ENCODE results near the gene PLD2. TPM values are rescaled to one million over a fixed set of nuclear protein-coding genes. Genes with fewer than 3 reads are reported as not detected.

The PLD2 gene
- total and polyA plus RNA-seq, 2 donors (not counting 1 experiment from before 2014, with no cell fraction given): 53.1 to 69.2 TPM

DNA sequence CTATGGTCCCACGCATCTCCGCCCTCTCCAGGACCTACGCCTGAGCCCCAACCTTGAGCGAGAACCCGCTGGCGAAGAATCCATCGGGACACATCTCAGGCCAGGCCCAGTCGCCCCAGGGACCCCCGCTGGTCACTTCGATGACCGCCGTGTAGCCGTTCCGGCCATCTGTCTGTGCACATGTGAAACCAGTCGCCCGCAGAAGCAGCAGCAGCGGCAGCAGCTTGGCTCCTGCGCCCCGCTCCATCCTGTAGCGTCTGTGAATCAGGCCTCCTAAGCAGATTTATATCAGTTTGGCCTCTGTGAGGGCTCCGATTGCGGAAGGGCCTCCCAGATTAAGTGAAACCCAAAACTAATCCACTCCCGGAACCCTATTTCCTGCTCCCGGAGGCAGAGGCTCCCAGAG, 20.8 kb upstream of the PLD2 start, which contains the start of gene VMO1:
Gene VMO1 (minus strand): TSS at position 259 of the 406 bp plus-strand sequence. CDS start 12 bp downstream, at position 247.
- no peaks in the 10 kb centered on the region for H3K36me3 ChIP-seq (replicated peaks in 1 of 2; ENCODE audit: control extremely low read depth in 1 of 2, control insufficient read depth in 1 of 2, extremely low read depth in 1 of 2, insufficient read depth in 2 of 2, low read length in 1 of 2)
- no peak within 1 kb of the TSS for H3K4me3 ChIP-seq (ENCODE audit: control extremely low read depth in 1 of 5, extremely low read depth in 1 of 5, insufficient read depth in 1 of 5, low read depth in 2 of 5, low read length in 4 of 5)
- H2AFZ ChIP-seq (ENCODE audit: insufficient read depth, low read depth, low read length, poor library complexity, severe bottlenecking): peak within 1 kb of the TSS; percentile 42
- CTCF ChIA-PET: interaction anchor here (0.8 to 1.1 kb wide), 2 partner anchors 50 to 95 kb away, joined by 3 read pairs; no protein-coding TSS in a partner anchor
- TF ChIP-seq EZH2 (IDR thresholded peaks at IDR 0.05; ENCODE audit: borderline replicate concordance, insufficient read depth, low read depth, low read length, poor library complexity, severe bottlenecking): no peak
- TF ChIP-seq, protein P1, sequence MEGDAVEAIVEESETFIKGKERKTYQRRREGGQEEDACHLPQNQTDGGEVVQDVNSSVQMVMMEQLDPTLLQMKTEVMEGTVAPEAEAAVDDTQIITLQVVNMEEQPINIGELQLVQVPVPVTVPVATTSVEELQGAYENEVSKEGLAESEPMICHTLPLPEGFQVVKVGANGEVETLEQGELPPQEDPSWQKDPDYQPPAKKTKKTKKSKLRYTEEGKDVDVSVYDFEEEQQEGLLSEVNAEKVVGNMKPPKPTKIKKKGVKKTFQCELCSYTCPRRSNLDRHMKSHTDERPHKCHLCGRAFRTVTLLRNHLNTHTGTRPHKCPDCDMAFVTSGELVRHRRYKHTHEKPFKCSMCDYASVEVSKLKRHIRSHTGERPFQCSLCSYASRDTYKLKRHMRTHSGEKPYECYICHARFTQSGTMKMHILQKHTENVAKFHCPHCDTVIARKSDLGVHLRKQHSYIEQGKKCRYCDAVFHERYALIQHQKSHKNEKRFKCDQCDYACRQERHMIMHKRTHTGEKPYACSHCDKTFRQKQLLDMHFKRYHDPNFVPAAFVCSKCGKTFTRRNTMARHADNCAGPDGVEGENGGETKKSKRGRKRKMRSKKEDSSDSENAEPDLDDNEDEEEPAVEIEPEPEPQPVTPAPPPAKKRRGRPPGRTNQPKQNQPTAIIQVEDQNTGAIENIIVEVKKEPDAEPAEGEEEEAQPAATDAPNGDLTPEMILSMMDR (IDR thresholded peaks at IDR 0.05): no peak
- H3K4me2 ChIP-seq (replicated peaks; ENCODE audit: low read depth, low read length, poor library complexity, severe bottlenecking): peak within 1 kb of the TSS; percentile 57
- H3K27me3 ChIP-seq (replicated peaks in 1 of 4; ENCODE audit: control extremely low read depth in 1 of 4, control insufficient read depth in 3 of 4, insufficient read depth in 4 of 4, low read length in 3 of 4): peaks cover 0 to 70% (median 43%) of the 10 kb centered on the region in 4 experiments
- H3K4me1 Mint-ChIP-seq: peaks cover 29% of the 10 kb centered on the region
- no peaks in the 10 kb centered on the region for H3K9me3 Mint-ChIP-seq (ENCODE audit: insufficient read depth)
- no peak within 1 kb of the TSS for H3K9ac ChIP-seq (ENCODE audit: low read length)
- no peak within 1 kb of the TSS for H3K27ac Mint-ChIP-seq
- WGBS (ENCODE audit: insufficient coverage): 5% methylated on average over 20 of the region's 24 CpGs
- no peak for ATAC-seq (ENCODE audit: low read depth)
- peaks cover 0 to 32% (median 0%) of the 10 kb centered on the region in 3 donors for H3K9me3 ChIP-seq (ENCODE audit: control extremely low read depth in 1 of 3, control insufficient read depth in 2 of 3, insufficient read depth in 1 of 3, low read length in 2 of 3)
- peak within 1 kb of the TSS; percentile 59 for H3K4me3 Mint-ChIP-seq
- peak; percentile 42 for DNase-seq
- intact Hi-C loops (cut with micrococcal nuclease): no loop called here
- no peaks in the 10 kb centered on the region for H3K79me2 ChIP-seq (ENCODE audit: control insufficient read depth, insufficient read depth, low read length)
- POLR2A ChIA-PET: no interaction called here
- no peaks in the 10 kb centered on the region for H4K20me1 ChIP-seq (ENCODE audit: control insufficient read depth, insufficient read depth, low read length, poor library complexity, severe bottlenecking)
- peaks cover 44% of the 10 kb centered on the region for H3K27me3 Mint-ChIP-seq
- H3K4me1 ChIP-seq (ENCODE audit: control insufficient read depth in 2 of 2, insufficient read depth in 2 of 2, low read length in 2 of 2): peaks cover 28 to 34% of the 10 kb centered on the region in 2 donors
- H3K27ac ChIP-seq (ENCODE audit: low read length in 2 of 2): no peak within 1 kb of the TSS

DNA sequence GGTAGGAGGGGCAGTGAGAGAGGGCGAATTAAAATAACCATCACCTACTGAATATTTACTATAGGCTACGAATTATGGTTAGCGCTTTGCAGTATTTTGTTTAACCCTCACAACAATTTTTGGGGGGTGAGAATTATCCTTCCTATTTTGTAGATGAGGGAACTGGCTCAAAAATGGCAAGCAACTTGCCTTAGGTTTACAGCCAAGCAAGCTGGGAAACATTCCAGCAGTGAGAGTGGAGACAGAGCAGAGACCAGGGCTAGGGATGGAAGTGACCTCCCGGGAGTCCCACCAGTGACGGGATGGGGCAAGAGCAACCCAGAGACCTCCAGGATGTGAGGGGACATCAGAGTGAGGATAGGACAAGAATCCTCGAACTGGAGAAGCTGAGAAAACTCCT, 20.4 kb upstream of the PLD2 start:
- Histone ChIP-seq H3K4me2 (replicated peaks; ENCODE audit: low read depth, low read length, poor library complexity, severe bottlenecking) (peak overlapping the region; percentile 57), H3K9ac (ENCODE audit: low read length) (no peak overlapping the region), H3K27me3 (replicated peaks in 1 of 4; ENCODE audit: control extremely low read depth in 1 of 4, control insufficient read depth in 3 of 4, insufficient read depth in 4 of 4, low read length in 3 of 4) (peaks cover 0 to 70% (median 43%) of the 10 kb centered on the region in 4 experiments), H3K79me2 (ENCODE audit: control insufficient read depth, insufficient read depth, low read length) (no peaks in the 10 kb centered on the region), H3K4me3 (ENCODE audit: control extremely low read depth in 1 of 5, extremely low read depth in 1 of 5, insufficient read depth in 1 of 5, low read depth in 2 of 5, low read length in 4 of 5) (no peak overlapping the region), H3K4me1 (ENCODE audit: control insufficient read depth in 2 of 2, insufficient read depth in 2 of 2, low read length in 2 of 2) (peaks cover 28 to 34% of the 10 kb centered on the region in 2 donors), H4K20me1 (ENCODE audit: control insufficient read depth, insufficient read depth, low read length, poor library complexity, severe bottlenecking) (no peaks in the 10 kb centered on the region), H3K36me3 (replicated peaks in 1 of 2; ENCODE audit: control extremely low read depth in 1 of 2, control insufficient read depth in 1 of 2, extremely low read depth in 1 of 2, insufficient read depth in 2 of 2, low read length in 1 of 2) (no peaks in the 10 kb centered on the region), H3K9me3 (ENCODE audit: control extremely low read depth in 1 of 3, control insufficient read depth in 2 of 3, insufficient read depth in 1 of 3, low read length in 2 of 3) (peaks cover 0 to 32% (median 0%) of the 10 kb centered on the region in 3 donors), H2AFZ (ENCODE audit: insufficient read depth, low read depth, low read length, poor library complexity, severe bottlenecking) (peak overlapping the region; percentile 0), H3K27ac (ENCODE audit: low read length in 2 of 2) (no peak overlapping the region)
- Mint-ChIP-seq H3K27me3 (peaks cover 44% of the 10 kb centered on the region), H3K4me3 (no peak overlapping the region), H3K9me3 (ENCODE audit: insufficient read depth) (no peaks in the 10 kb centered on the region), H3K4me1 (peaks cover 30% of the 10 kb centered on the region), H3K27ac (no peak overlapping the region)
- ATAC-seq (ENCODE audit: low read depth) (no peak), DNase-seq (no peak)
- TF ChIP-seq, protein P1 (IDR thresholded peaks at IDR 0.05): no peak
- TF ChIP-seq EZH2 (IDR thresholded peaks at IDR 0.05; ENCODE audit: borderline replicate concordance, insufficient read depth, low read depth, low read length, poor library complexity, severe bottlenecking): no peak
- intact Hi-C loops (cut with micrococcal nuclease): no loop called here
- ChIA-PET POLR2A (no interaction called here), CTCF (interaction anchor here (0.8 to 1.1 kb wide), 2 partner anchors 50 to 95 kb away, joined by 3 read pairs; no protein-coding TSS in a partner anchor)
- WGBS (ENCODE audit: insufficient coverage): 30% methylated on average over 2 of the region's 6 CpGs

Data from B cell (primary cell).